GM12878 (cell line): Measurements from ENCODE around the gene TPRA1.

Experiments used
- POLR2AphosphoS5 ChIP-seq: IDR thresholded peaks from 2 replicates; pipeline ENCODE4 v1.6.1; 2011; ENCODE audit warnings: mild to moderate bottlenecking, low read length, inconsistent platforms
- SPI1 ChIP-seq: IDR thresholded peaks from 2 replicates; pipeline ENCODE4 v1.6.1; 2011; ENCODE audit warnings: low read depth, mild to moderate bottlenecking, low read length, moderate library complexity, borderline replicate concordance; ENCODE audit not compliant: insufficient read depth
- YY1 ChIP-seq: IDR thresholded peaks from 2 replicates; pipeline ENCODE4 v1.6.1; 2011; ENCODE audit warnings: low read depth, mild to moderate bottlenecking, low read length
- TF ChIP-seq, protein P1 (sequence below): IDR thresholded peaks from 2 replicates; pipeline ENCODE4 v1.6.1; 2012; ENCODE audit warnings: low read depth, low read length, improper control_type of control experiment
- TF ChIP-seq, protein P2 (sequence below), 3 experiments: IDR thresholded peaks in 2 of 3; conservative IDR thresholded peaks in 1 of 3; 2 replicates each; pipeline ENCODE4 v1.5.1; 2011; ENCODE audit warnings: low read depth in 3 of 3, low read length in 3 of 3, mild to moderate bottlenecking in 3 of 3, control low read depth in 2 of 3, moderate library complexity in 2 of 3, inconsistent platforms in 1 of 3, mixed read lengths in 1 of 3; ENCODE audit not compliant: control insufficient read depth in 2 of 3, insufficient read depth in 1 of 3; ENCODE audit errors: extremely low read depth in 1 of 3

DNA sequence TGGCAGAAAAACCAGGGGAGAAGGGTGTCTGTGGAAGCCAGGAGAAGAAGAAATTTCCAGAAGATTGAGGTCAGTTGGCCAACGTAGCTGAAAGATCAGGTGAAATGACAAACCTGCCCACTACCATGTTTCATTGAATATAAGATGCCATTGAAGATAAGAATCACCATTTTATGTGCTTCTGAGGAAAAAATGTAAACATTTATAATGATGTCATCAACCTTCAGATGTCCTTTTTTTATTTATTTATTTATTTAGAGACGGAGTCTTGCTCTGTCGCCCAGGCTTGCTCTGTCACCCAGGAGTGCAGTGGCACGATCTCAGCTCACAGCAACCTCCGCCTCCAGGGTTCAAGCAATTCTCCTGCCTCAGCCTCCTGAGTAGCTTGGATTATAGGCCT is 33.5 kb upstream of the TPRA1 start:
- TF ChIP-seq POLR2AphosphoS5: no peak
- TF ChIP-seq, protein P1, sequence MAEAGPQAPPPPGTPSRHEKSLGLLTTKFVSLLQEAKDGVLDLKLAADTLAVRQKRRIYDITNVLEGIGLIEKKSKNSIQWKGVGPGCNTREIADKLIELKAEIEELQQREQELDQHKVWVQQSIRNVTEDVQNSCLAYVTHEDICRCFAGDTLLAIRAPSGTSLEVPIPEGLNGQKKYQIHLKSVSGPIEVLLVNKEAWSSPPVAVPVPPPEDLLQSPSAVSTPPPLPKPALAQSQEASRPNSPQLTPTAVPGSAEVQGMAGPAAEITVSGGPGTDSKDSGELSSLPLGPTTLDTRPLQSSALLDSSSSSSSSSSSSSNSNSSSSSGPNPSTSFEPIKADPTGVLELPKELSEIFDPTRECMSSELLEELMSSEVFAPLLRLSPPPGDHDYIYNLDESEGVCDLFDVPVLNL: no peak
- TF ChIP-seq YY1: no peak
- TF ChIP-seq, protein P2, sequence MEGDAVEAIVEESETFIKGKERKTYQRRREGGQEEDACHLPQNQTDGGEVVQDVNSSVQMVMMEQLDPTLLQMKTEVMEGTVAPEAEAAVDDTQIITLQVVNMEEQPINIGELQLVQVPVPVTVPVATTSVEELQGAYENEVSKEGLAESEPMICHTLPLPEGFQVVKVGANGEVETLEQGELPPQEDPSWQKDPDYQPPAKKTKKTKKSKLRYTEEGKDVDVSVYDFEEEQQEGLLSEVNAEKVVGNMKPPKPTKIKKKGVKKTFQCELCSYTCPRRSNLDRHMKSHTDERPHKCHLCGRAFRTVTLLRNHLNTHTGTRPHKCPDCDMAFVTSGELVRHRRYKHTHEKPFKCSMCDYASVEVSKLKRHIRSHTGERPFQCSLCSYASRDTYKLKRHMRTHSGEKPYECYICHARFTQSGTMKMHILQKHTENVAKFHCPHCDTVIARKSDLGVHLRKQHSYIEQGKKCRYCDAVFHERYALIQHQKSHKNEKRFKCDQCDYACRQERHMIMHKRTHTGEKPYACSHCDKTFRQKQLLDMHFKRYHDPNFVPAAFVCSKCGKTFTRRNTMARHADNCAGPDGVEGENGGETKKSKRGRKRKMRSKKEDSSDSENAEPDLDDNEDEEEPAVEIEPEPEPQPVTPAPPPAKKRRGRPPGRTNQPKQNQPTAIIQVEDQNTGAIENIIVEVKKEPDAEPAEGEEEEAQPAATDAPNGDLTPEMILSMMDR (IDR thresholded peaks at IDR 0.05 in 2 of 3, conservative IDR thresholded peaks at IDR 0.05 in 1 of 3; ENCODE audit: control insufficient read depth in 2 of 3, extremely low read depth in 1 of 3, insufficient read depth in 1 of 3, low read depth in 3 of 3, low read length in 3 of 3): no peak
- no peak for TF ChIP-seq SPI1
